Mesenchymal stem cell (in vitro differentiated cells and primary cell): ENCODE data around the gene CPD. TPM values are rescaled to one million over a fixed set of nuclear protein-coding genes. Genes with fewer than 3 reads are reported as not detected.

Experiments used
- DNase-seq: peaks from one replicate; pipeline ENCODE4 v3.0.0-alpha.2; 2013
- H2AFZ ChIP-seq: one replicate; pipeline ENCODE4 v1.6.1; 2013; ENCODE audit warnings: low read depth, mild to moderate bottlenecking, control low read depth, inconsistent platforms, low read length, moderate library complexity
- H2AK5ac ChIP-seq: 2 replicates; pipeline ENCODE4 v1.6.1; 2013; ENCODE audit warnings: low read length, moderate library complexity, mild to moderate bottlenecking, inconsistent platforms; ENCODE audit not compliant: severe bottlenecking
- H2BK120ac ChIP-seq: one replicate; pipeline ENCODE4 v1.6.1; 2013; ENCODE audit warnings: low read depth, mild to moderate bottlenecking, inconsistent platforms, low read length, moderate library complexity
- H2BK12ac ChIP-seq, 2 experiments: one replicate each; pipeline ENCODE4 v1.6.1; 2013; ENCODE audit warnings: inconsistent platforms in 2 of 2, low read length in 2 of 2, mild to moderate bottlenecking in 2 of 2, moderate library complexity in 2 of 2, control low read depth in 1 of 2
- H2BK15ac ChIP-seq: one replicate; pipeline ENCODE4 v1.6.1; 2013; ENCODE audit warnings: mild to moderate bottlenecking, low read depth, inconsistent platforms; ENCODE audit not compliant: poor library complexity, severe bottlenecking
- H2BK5ac ChIP-seq: 2 replicates; pipeline ENCODE4 v1.6.1; 2013; ENCODE audit warnings: low read depth, mild to moderate bottlenecking, low read length, control low read depth, inconsistent platforms; ENCODE audit not compliant: poor library complexity, severe bottlenecking
- H3K14ac ChIP-seq, 2 experiments: one replicate each; pipeline ENCODE4 v1.6.1; 2013; ENCODE audit warnings: inconsistent platforms in 2 of 2, low read length in 2 of 2, control low read depth in 1 of 2, mild to moderate bottlenecking in 1 of 2, moderate library complexity in 1 of 2
- H3K18ac ChIP-seq, 2 experiments: one replicate each; pipeline ENCODE4 v1.6.1; 2013; ENCODE audit warnings: inconsistent platforms in 2 of 2, low read length in 2 of 2, control low read depth in 1 of 2, low read depth in 1 of 2, mild to moderate bottlenecking in 1 of 2
- H3K23ac ChIP-seq, 2 experiments: one replicate each; pipeline ENCODE4 v1.6.1; 2013; ENCODE audit warnings: inconsistent platforms in 2 of 2, low read length in 2 of 2, mild to moderate bottlenecking in 2 of 2, moderate library complexity in 2 of 2, control low read depth in 1 of 2
- H3K27ac ChIP-seq: 2 replicates; pipeline ENCODE4 v1.5.1; 2013; ENCODE audit warnings: mild to moderate bottlenecking, moderate library complexity, low read length, control low read depth, inconsistent platforms; ENCODE audit not compliant: poor library complexity, severe bottlenecking
- H3K27me3 ChIP-seq, 2 experiments: 2 replicates each; pipeline versions ENCODE4 v1.6.1 to v1.7.0; 2013; ENCODE audit warnings: low read length in 2 of 2, mild to moderate bottlenecking in 2 of 2, moderate library complexity in 2 of 2, control low read depth in 1 of 2, inconsistent platforms in 1 of 2; ENCODE audit not compliant: control insufficient read depth in 1 of 2, insufficient read depth in 1 of 2
- H3K36me3 ChIP-seq, 2 experiments: 2 replicates each; pipeline versions ENCODE4 v1.6.1 to v1.7.0; 2013; ENCODE audit warnings: low read length in 2 of 2, control low read depth in 1 of 2, inconsistent platforms in 1 of 2, low read depth in 1 of 2, mild to moderate bottlenecking in 1 of 2; ENCODE audit not compliant: insufficient read depth in 2 of 2, control insufficient read depth in 1 of 2
- H3K4ac ChIP-seq, 2 experiments: one replicate each; pipeline ENCODE4 v1.6.1; 2013; ENCODE audit warnings: inconsistent platforms in 2 of 2, low read length in 2 of 2, mild to moderate bottlenecking in 2 of 2, moderate library complexity in 2 of 2, control low read depth in 1 of 2, low read depth in 1 of 2
- H3K4me1 ChIP-seq: 2 replicates; pipeline ENCODE4 v1.6.1; 2013; ENCODE audit warnings: low read depth, low read length, control low read depth; ENCODE audit not compliant: control insufficient read depth, insufficient read depth
- H3K4me2 ChIP-seq: 2 replicates; pipeline ENCODE4 v1.6.1; 2013; ENCODE audit warnings: low read length, mild to moderate bottlenecking, inconsistent platforms; ENCODE audit not compliant: poor library complexity, severe bottlenecking
- H3K4me3 ChIP-seq, 2 experiments: 2 replicates each; pipeline versions ENCODE4 v1.5.1 to v1.7.0; 2013; ENCODE audit warnings: low read length in 2 of 2, mild to moderate bottlenecking in 2 of 2, control low read depth in 1 of 2, low read depth in 1 of 2; ENCODE audit not compliant: insufficient read depth in 1 of 2
- H3K79me1 ChIP-seq: replicated peaks from 2 replicates; pipeline ENCODE4 v1.6.1; 2013; ENCODE audit warnings: mild to moderate bottlenecking, control low read depth, low read length, inconsistent platforms; ENCODE audit not compliant: poor library complexity, severe bottlenecking
- H3K9ac ChIP-seq: 2 replicates; pipeline ENCODE4 v1.7.0; 2013; ENCODE audit warnings: mild to moderate bottlenecking, low read length, moderate library complexity
- H3K9me3 ChIP-seq: 2 replicates; pipeline ENCODE4 v1.7.0; 2013; ENCODE audit warnings: mild to moderate bottlenecking, low read length; ENCODE audit not compliant: control insufficient read depth
- H4K8ac ChIP-seq: one replicate; pipeline ENCODE4 v1.6.1; 2013; ENCODE audit warnings: inconsistent platforms, mild to moderate bottlenecking, low read length, moderate library complexity
- H4K91ac ChIP-seq: one replicate; pipeline ENCODE4 v1.6.1; 2013; ENCODE audit warnings: mild to moderate bottlenecking, low read length, inconsistent platforms
- WGBS: methylation state at CpG from one replicate; pipeline ENCODE4 v1.1.7; 2013; ENCODE audit warnings: mixed read lengths; 5-methylcytosine and 5-hydroxymethylcytosine counted together
- polyA plus RNA-seq, 2 experiments: library from polyadenylated mRNA; stranded (reverse); fragments of 200-250 nt; gene quantifications; one replicate each; pipeline ENCODE4 v1.2.3, GENCODE V29; 2013

Gene CPD
- 39.2 TPM for polyA plus RNA-seq (2013, experiment 1 of 2)
- 40.2 TPM for polyA plus RNA-seq (2013, experiment 2 of 2)

- peak within 1 kb of the TSS; percentile 93 for H2AFZ ChIP-seq
- H3K36me3 ChIP-seq = no peaks in the 10 kb centered on the region
- peak within 1 kb of the TSS; percentile 91 to 96 for H3K4me3 ChIP-seq
- H3K9ac ChIP-seq = peak within 1 kb of the TSS; percentile 86
- H3K23ac ChIP-seq = peak within 1 kb of the TSS; percentile 84 to 96
- peak within 1 kb of the TSS; percentile 88 for H4K8ac ChIP-seq
- H3K4ac ChIP-seq = peak within 1 kb of the TSS; percentile 59 to 86
- H3K18ac ChIP-seq = peak within 1 kb of the TSS; percentile 77 to 92
- peaks cover 15% of the 10 kb centered on the region for H3K79me1 ChIP-seq
- H2BK120ac ChIP-seq = peak within 1 kb of the TSS; percentile 76
- H3K27ac ChIP-seq = peak within 1 kb of the TSS; percentile 55
- peaks cover 12% of the 10 kb centered on the region for H3K4me1 ChIP-seq
- peak within 1 kb of the TSS; percentile 46 for H2AK5ac ChIP-seq
- DNase-seq = peak; percentile 94
- peak within 1 kb of the TSS; percentile 34 to 86 for H2BK12ac ChIP-seq
- no peak within 1 kb of the TSS for H2BK5ac ChIP-seq
- no peaks in the 10 kb centered on the region for H3K9me3 ChIP-seq
- H3K4me2 ChIP-seq = peak within 1 kb of the TSS; percentile 95
- peak within 1 kb of the TSS; percentile 17 to 95 for H3K14ac ChIP-seq
- peak within 1 kb of the TSS; percentile 46 for H2BK15ac ChIP-seq
- H3K27me3 ChIP-seq = no peaks in the 10 kb centered on the region
- peak within 1 kb of the TSS; percentile 44 for H4K91ac ChIP-seq
- WGBS = under 1% methylated on average over 52 of the region's 59 CpGs
These were observed at the start of gene CPD for GRCh38 chr17:30378825-30379302. TSS of gene CPD (plus strand) at chr17:30378927. CDS start at chr17:30378981, 54 bp downstream.

GRCh38 chr17:30332057-30332542 lies 46.6 kb upstream of the CPD start:
- H3K79me1 ChIP-seq = no peaks in the 10 kb centered on the region
- H4K91ac ChIP-seq = no peak overlapping the region
- H2AK5ac ChIP-seq = no peak overlapping the region
- no peak overlapping the region for H3K18ac ChIP-seq
- H3K4me3 ChIP-seq = no peak overlapping the region
- WGBS = 43% methylated on average over 2 of the region's 4 CpGs
- H2BK12ac ChIP-seq = no peak overlapping the region
- no peak overlapping the region for H3K23ac ChIP-seq
- H2BK15ac ChIP-seq = no peak overlapping the region
- no peak overlapping the region for H2BK5ac ChIP-seq
- no peaks in the 10 kb centered on the region for H3K36me3 ChIP-seq
- peaks cover 2% of the 10 kb centered on the region for H3K4me1 ChIP-seq
- no peak overlapping the region for H2BK120ac ChIP-seq
- no peak overlapping the region for H4K8ac ChIP-seq
- H3K27ac ChIP-seq = no peak overlapping the region
- H3K14ac ChIP-seq = no peak overlapping the region
- peak overlapping the region; percentile 20 for H3K9ac ChIP-seq
- DNase-seq = peak; percentile 84
- H3K27me3 ChIP-seq = peaks cover 0 to 4% of the 10 kb centered on the region in 2 experiments
- no peak overlapping the region for H2AFZ ChIP-seq
- no peaks in the 10 kb centered on the region for H3K9me3 ChIP-seq
- no peak overlapping the region for H3K4ac ChIP-seq
- no peak overlapping the region for H3K4me2 ChIP-seq

GRCh38 chr17:30333503-30334360 lies 45.0 kb upstream of the CPD start, which contains the start of gene TMIGD1:
TSS of gene TMIGD1 (minus strand) at chr17:30334057. CDS start at chr17:30332133, 1,924 bp downstream.
- Histone ChIP-seq H3K9me3 (no peaks in the 10 kb centered on the region), H2BK15ac (no peak within 1 kb of the TSS), H2BK5ac (no peak within 1 kb of the TSS), H3K14ac (no peak within 1 kb of the TSS), H3K27ac (no peak within 1 kb of the TSS), H2BK120ac (no peak within 1 kb of the TSS), H4K91ac (no peak within 1 kb of the TSS), H2BK12ac (no peak within 1 kb of the TSS), H3K27me3 (peaks cover 0 to 4% of the 10 kb centered on the region in 2 experiments), H3K4me2 (no peak within 1 kb of the TSS), H3K4me1 (peaks cover 9% of the 10 kb centered on the region), H3K79me1 (no peaks in the 10 kb centered on the region), H3K9ac (no peak within 1 kb of the TSS), H3K23ac (no peak within 1 kb of the TSS), H3K18ac (no peak within 1 kb of the TSS), H3K36me3 (no peaks in the 10 kb centered on the region), H2AK5ac (no peak within 1 kb of the TSS), H3K4ac (no peak within 1 kb of the TSS), H4K8ac (no peak within 1 kb of the TSS), H3K4me3 (no peak within 1 kb of the TSS), H2AFZ (no peak within 1 kb of the TSS)
- no peak for DNase-seq
- 95% methylated on average over 7 of the region's 9 CpGs for WGBS

GRCh38 chr17:30334421-30334820 lies 44.3 kb upstream of the CPD start:
- Histone ChIP-seq H2BK5ac (no peak overlapping the region), H3K4me1 (peaks cover 9% of the 10 kb centered on the region)

More at GRCh38 chr17:30334421-30334820, 44.3 kb upstream of the CPD start:
- no peak overlapping the region for H3K23ac ChIP-seq
- H2BK120ac ChIP-seq = no peak overlapping the region
- H3K4me2 ChIP-seq = no peak overlapping the region
- no peak overlapping the region for H3K9ac ChIP-seq
- H3K27ac ChIP-seq = no peak overlapping the region
- no peak overlapping the region for H2AK5ac ChIP-seq
- H3K9me3 ChIP-seq = no peaks in the 10 kb centered on the region
- no peaks in the 10 kb centered on the region for H3K36me3 ChIP-seq
- no peak overlapping the region for H3K4me3 ChIP-seq
- H4K91ac ChIP-seq = no peak overlapping the region
- H3K4ac ChIP-seq = no peak overlapping the region
- H3K14ac ChIP-seq = no peak overlapping the region
- H3K27me3 ChIP-seq = no peaks in the 10 kb centered on the region
- 87% methylated on average over 4 of the region's 4 CpGs for WGBS
- no peak overlapping the region for H4K8ac ChIP-seq
- H3K79me1 ChIP-seq = no peaks in the 10 kb centered on the region
- no peak overlapping the region for H2BK15ac ChIP-seq
- H2BK12ac ChIP-seq = no peak overlapping the region
- H2AFZ ChIP-seq = no peak overlapping the region
- H3K18ac ChIP-seq = no peak overlapping the region
- DNase-seq = no peak
